Head of caudate nucleus (tissue), 42 donors: ENCODE data around the gene TRPV4.

Source experiments
- DNase-seq, 42 donors: peaks; one replicate each; pipeline versions ENCODE4 v3.0.0 to v3.0.0-alpha.2; 2020 to 2021; ENCODE audit warnings: mixed read lengths in 7 of 42
- intact Hi-C: fragments of 100-400 bp; cut with DNase I; formaldehyde crosslinking; loops from one replicate; pipeline ENCODE4 v1.15.0; 2022

Gene TRPV4

GRCh38 chr12:109739747-109740693 is 93.2 kb downstream of the TRPV4 start:
- intact Hi-C loops, result no loop called here
- peak in 28 of 42 donors; percentile 2 to 42 (median 12) for DNase-seq

DNA sequence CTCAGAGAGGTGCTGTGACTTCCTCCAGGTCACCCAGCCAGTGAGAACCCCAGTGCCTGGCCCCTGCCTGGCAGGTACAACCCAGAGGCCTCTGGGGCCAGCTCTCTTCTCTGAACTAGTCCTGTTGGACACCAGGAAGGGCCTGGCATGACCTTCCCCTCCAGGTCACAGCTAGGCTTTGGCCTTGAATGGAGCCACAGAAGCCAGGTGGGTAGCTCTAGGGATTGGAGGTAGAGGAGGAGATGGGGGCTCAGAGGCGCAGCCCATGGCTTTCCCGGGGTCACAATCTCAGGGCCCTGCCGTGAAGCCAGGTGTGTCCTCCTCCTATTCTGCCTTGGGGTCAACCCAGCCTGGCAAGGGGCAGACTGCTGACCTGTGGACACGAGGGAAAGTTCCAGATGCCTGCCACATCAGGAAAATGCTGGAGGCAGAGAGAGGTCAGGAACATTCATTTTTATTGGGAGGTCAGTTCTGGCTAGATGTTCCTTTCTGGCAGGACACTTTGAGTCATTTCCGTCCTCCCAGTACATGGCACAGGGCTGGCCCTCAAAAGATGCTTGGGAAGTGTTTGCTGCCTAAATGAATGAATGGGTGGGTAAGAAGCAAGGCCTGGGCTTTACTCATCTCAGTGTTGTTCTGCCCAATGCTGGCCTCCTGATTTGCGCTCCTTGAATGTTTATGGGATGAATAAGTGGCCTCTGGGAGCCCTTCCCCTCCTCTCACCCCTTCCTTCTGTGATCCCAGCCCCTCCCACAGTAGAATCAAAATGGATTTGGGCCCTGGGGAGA is 94.1 kb downstream of the TRPV4 start:
- peak in 24 of 42 donors; percentile 1 to 40 (median 7) for DNase-seq
- intact Hi-C loops, result no loop called here

DNA sequence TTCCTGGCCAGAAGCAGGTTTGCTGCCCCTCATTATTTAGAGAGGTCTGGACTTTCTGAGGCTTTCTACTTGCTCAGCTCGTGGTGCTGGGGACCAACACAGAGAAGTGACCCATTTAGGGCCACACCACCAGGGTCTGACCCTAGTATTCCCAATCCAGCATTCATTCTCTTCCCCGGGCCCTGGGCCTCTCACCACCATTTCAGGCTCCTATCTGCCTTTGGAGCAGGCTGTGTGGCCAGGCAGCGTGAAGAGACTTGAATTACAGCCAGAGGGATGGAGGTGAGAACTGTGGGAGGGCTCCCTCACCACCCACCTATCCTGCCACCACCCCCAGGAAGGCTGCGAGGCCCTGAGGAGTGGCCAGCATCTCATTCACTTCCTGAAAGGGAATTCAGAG is 95.0 kb downstream of the TRPV4 start:
- peak in 20 of 42 donors; percentile 1 to 28 (median 5) for DNase-seq
- intact Hi-C loops, result no loop called here

DNA sequence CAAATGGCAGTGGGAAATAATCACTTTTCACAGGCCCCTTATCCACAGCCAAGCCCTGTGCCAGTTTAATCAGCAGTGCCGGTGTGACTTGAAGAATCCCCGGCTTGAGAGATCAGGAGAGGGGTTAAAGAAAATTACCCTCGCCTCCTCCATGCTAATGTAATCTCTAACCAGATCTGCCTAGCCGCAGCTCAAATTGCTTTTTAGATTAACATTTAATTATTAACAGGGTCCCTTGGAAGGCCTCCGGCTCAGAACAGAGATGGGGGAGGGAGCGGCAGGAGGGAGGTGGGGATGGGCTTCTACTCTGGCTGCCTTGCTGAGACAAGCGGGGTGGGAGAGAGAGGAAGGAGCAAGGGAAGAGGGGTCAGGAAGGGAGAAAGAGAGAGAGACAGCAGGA is 95.6 kb downstream of the TRPV4 start:
- peak in 12 of 42 donors; percentile 0 to 29 (median 6) for DNase-seq
- intact Hi-C loops, result no loop called here

- intact Hi-C loops, result no loop called here
- DNase-seq, result peak in 23 of 42 donors; percentile 1 to 32 (median 7)
Measured at GRCh38 chr12:109737126-109737525, 96.1 kb downstream of the TRPV4 start.

DNA sequence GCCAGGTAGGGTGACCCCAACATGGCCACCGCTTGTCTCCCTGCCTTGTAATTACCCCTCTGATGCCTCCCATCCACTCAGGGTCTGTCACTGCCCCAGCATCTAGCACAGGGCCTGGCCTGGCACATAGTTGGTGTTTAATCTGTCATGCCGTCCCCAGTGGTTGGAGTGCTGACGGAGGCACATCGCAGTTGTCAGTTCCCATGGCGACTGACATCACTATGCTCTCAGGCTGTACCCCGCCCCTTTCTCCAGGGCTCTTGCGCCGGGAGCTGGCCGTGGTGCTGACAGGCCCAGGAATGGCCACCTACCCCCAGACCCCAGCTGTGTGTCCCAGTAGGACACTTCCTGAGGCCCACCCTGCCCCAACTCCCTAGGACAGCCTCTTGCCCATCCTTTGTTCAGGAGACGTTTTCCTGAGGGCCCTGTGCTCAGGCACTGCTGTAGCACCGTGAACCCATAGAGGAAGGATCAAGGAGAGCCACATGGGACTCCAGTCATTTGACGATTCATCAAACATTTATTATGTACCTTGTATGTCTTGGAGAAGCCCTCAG is 96.6 kb downstream of the TRPV4 start:
- peak in 32 of 42 donors; percentile 21 to 83 (median 51) for DNase-seq

DNA sequence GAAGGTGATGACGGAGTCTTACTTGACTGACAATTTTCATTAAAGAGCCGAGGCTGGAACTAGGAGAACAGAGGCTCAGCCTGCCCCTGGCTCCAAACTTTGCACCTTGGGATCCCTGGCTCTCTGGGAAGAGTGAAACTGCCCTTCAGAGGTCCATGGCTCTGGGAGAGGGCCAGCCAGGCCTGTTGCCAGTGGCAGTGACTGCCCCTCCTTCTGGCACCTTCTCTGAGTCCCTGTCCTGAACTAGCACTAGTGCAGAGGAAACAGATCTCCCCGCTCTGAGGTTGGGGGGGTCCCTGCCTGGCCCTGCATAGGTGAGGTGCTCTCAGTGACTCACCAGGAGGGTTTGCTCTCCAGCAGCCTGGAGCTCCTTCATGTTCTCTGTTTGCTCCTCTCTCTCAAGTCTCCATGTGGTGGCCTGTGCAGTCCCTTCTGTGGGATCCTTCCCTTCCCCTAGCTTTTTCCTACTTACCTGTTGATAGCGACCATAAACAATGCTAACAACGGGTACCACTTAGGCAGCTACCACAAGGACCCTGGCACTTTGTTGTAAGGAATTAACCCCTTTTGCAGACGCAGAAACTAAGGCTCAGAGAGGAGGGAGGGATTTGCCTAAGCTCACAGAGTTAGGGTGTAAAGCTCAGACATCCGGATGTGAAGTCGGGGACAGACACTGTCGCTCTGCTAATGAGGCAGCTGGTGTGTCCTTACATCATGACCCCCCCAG is 97.2 kb downstream of the TRPV4 start:
- intact Hi-C loops, result no loop called here
- peak in 30 of 42 donors; percentile 1 to 60 (median 20) for DNase-seq

More for the DNA sequence above, 96.6 kb downstream of the TRPV4 start:
- intact Hi-C loops, result no loop called here

GRCh38 chr12:109735051-109735521 is 98.1 kb downstream of the TRPV4 start:
- intact Hi-C loops, result no loop called here
- DNase-seq, result peak in 30 of 42 donors; percentile 5 to 73 (median 47)

- intact Hi-C loops, result no loop called here
- peak in 30 of 42 donors; percentile 8 to 63 (median 32) for DNase-seq
Measured at GRCh38 chr12:109734219-109735000, 98.8 kb downstream of the TRPV4 start.
